Measurements from ENCODE around the gene CDX2. TPM values are rescaled to one million over a fixed set of nuclear protein-coding genes. Genes with fewer than 3 reads are reported as not detected.
"Not testable (repeated sequence)": the region's sequence is repeated elsewhere in the genome, so short reads cannot be mapped to it uniquely, and the experiment has no call there.

CDX2 gene
- total RNA-seq, 1 donor from 2014 or later, result 1.1 TPM

DNA sequence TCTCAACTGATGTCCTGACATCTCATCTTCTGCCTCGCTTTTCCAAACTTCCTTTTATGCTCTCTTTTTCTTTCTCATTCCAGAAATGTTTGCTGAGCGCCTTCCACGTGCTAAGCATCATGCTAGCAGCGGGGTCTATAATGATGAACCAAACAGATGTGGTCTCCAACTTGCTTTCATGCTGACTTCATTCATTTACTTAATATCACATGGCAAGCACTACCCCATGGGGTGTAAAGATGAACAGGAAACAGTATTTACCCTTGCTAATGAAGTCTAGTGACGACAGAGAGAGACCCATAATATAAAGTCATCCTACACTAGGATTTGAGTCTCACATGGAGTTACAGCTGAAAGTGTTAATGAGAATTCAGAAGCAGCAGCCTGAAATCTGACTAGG, 40.9 kb upstream of the CDX2 start:
- no peaks in the 10 kb centered on the region for H3K36me3 Mint-ChIP-seq (ENCODE audit: unreplicated experiment)
- TF ChIP-seq, protein P1, sequence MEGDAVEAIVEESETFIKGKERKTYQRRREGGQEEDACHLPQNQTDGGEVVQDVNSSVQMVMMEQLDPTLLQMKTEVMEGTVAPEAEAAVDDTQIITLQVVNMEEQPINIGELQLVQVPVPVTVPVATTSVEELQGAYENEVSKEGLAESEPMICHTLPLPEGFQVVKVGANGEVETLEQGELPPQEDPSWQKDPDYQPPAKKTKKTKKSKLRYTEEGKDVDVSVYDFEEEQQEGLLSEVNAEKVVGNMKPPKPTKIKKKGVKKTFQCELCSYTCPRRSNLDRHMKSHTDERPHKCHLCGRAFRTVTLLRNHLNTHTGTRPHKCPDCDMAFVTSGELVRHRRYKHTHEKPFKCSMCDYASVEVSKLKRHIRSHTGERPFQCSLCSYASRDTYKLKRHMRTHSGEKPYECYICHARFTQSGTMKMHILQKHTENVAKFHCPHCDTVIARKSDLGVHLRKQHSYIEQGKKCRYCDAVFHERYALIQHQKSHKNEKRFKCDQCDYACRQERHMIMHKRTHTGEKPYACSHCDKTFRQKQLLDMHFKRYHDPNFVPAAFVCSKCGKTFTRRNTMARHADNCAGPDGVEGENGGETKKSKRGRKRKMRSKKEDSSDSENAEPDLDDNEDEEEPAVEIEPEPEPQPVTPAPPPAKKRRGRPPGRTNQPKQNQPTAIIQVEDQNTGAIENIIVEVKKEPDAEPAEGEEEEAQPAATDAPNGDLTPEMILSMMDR (IDR thresholded peaks at IDR 0.05; ENCODE audit: partially characterized antibody, unreplicated experiment), result no peak
- H3K9me3 Mint-ChIP-seq (ENCODE audit: unreplicated experiment), result no peaks in the 10 kb centered on the region
- no peak overlapping the region for H3K27ac Mint-ChIP-seq (ENCODE audit: unreplicated experiment)
- H3K4me3 Mint-ChIP-seq (ENCODE audit: unreplicated experiment), result no peak overlapping the region
- no peaks in the 10 kb centered on the region for H3K4me1 Mint-ChIP-seq (ENCODE audit: low read depth, unreplicated experiment)
- DNase-seq, result no peak
- no peaks in the 10 kb centered on the region for H3K27me3 Mint-ChIP-seq (ENCODE audit: unreplicated experiment)

DNA sequence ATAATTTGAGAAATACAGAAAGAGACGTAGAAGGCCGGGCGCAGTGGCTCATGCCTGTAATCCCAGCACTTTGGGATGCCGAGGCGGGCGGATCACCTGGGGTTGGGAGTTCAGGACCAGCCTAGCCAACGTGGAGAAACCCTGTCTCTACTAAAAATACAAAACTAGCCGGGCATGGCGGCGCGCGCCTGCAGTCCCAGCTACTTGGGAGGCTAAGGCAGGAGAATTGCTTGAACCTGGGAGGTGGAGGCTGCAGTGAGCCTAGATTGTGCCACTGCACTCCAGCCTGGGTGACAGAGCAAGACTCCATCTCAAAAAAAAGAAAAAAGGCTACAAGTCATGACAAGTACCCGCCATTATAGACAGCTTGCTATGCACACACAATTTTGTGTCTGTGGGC, 35.9 kb upstream of the CDX2 start:
- DNase-seq; H3K4me1 Mint-ChIP-seq (ENCODE audit: low read depth, unreplicated experiment); H3K36me3 Mint-ChIP-seq (ENCODE audit: unreplicated experiment); H3K27ac Mint-ChIP-seq (ENCODE audit: unreplicated experiment); H3K9me3 Mint-ChIP-seq (ENCODE audit: unreplicated experiment); H3K4me3 Mint-ChIP-seq (ENCODE audit: unreplicated experiment); H3K27me3 Mint-ChIP-seq (ENCODE audit: unreplicated experiment): not testable (repeated sequence)

DNA sequence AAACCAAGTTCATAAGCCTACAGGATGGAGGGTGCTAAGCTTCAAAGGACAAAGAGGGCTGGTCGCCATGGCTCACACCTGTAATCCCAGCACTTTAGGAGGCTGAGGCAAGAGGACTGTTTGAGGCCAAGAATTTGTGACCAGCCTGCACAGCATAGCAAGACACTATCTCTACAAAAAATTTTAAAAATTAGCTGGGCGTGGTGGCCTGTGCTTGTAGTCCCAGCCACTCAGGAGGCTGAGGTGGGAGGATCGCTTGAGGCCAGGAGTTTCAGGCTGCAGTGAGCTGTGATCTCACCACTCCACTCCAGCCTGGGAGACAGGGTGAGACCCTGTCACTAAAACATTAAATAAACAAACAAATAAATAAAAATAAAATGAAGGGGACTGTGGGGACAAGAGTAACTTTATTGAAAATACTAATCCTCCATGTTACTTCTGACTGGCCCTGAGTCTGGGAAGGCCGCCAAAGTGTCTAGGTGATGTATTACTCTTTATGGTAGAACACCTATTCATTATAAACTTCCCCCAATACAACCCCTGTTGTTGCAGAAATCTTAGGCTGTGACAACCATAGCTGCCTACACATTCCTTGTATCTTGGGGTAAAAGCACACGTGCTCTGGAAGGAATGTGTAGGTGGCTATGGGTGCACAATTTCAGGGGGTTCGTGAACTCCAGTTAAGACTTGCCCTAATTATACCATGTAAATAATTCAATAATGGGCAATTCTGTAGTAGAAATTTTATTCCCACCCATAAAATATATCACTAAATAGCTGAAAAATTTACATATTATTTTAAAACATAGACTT, 34.0 kb upstream of the CDX2 start:
- Mint-ChIP-seq H3K27ac (ENCODE audit: unreplicated experiment) (no peak overlapping the region), H3K9me3 (ENCODE audit: unreplicated experiment) (peaks cover 2% of the 10 kb centered on the region), H3K36me3 (ENCODE audit: unreplicated experiment) (no peaks in the 10 kb centered on the region), H3K27me3 (ENCODE audit: unreplicated experiment) (no peaks in the 10 kb centered on the region), H3K4me1 (ENCODE audit: low read depth, unreplicated experiment) (peaks cover 4% of the 10 kb centered on the region), H3K4me3 (ENCODE audit: unreplicated experiment) (no peak overlapping the region)
- no peak for DNase-seq
- TF ChIP-seq, protein P1 (IDR thresholded peaks at IDR 0.05; ENCODE audit: partially characterized antibody, unreplicated experiment), result no peak

DNA sequence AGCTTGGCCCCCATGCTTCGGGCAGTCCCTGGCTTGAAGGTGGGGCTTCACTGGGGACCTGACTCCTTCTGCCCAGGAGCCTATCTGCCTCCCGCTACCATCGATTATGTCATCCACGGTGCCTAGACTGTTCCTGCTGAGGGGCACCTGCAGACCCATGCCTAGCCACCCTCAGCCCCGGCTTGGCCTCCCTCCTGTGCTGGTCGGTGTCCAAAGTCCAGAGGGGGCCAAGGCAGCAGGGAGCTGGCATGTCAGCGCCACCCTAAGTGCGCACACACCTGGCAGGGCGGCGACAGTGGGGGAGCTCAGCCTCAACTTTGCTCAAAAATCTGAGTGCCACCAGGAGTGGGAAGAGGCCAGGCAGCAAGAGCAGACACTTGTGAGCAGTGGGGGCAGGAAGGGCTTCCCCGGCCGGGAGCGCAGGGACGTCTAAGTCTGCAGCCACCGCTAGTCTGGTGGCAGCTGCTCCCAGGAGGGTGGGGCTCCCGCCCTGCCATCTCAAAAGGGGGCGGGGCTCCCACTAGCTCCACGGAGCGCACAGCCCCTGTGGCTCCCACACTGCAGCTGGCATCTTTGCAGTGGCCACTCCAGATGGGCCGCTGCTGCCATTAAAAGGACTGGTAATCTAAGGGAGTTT, 32.8 kb upstream of the CDX2 start:
- no peak overlapping the region for H3K4me3 Mint-ChIP-seq (ENCODE audit: unreplicated experiment)
- peaks cover 4% of the 10 kb centered on the region for H3K4me1 Mint-ChIP-seq (ENCODE audit: low read depth, unreplicated experiment)
- peaks cover 2% of the 10 kb centered on the region for H3K27me3 Mint-ChIP-seq (ENCODE audit: unreplicated experiment)
- H3K9me3 Mint-ChIP-seq (ENCODE audit: unreplicated experiment), result peaks cover 2% of the 10 kb centered on the region
- TF ChIP-seq, protein P1 (IDR thresholded peaks at IDR 0.05; ENCODE audit: partially characterized antibody, unreplicated experiment), result no peak
- H3K27ac Mint-ChIP-seq (ENCODE audit: unreplicated experiment), result no peak overlapping the region
- no peaks in the 10 kb centered on the region for H3K36me3 Mint-ChIP-seq (ENCODE audit: unreplicated experiment)
- DNase-seq, result no peak

DNA sequence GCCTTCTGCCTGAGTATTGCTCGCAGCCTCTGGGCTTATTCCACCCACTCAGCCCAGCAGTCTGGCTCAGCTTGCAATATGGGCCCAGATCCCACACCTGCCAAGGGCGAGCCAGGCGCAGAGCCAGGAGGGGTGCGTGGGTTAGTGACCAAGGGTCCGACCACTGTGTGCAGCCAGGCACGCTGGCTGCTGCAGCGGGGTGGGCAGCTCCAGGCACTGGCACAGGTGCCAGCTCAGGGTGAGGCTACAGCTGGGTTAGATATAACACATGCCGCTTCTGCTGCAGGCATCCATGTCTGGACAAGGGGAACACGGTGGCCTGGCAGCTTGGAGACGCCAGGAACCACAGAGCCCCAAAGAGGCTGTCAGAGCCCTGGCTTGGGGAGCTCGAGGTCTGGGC, 31.9 kb upstream of the CDX2 start:
- H3K4me1 Mint-ChIP-seq (ENCODE audit: low read depth, unreplicated experiment), result peaks cover 4% of the 10 kb centered on the region
- H3K27ac Mint-ChIP-seq (ENCODE audit: unreplicated experiment), result no peak overlapping the region
- peaks cover 2% of the 10 kb centered on the region for H3K9me3 Mint-ChIP-seq (ENCODE audit: unreplicated experiment)
- H3K4me3 Mint-ChIP-seq (ENCODE audit: unreplicated experiment), result no peak overlapping the region
- TF ChIP-seq, protein P1 (IDR thresholded peaks at IDR 0.05; ENCODE audit: partially characterized antibody, unreplicated experiment), result no peak
- H3K36me3 Mint-ChIP-seq (ENCODE audit: unreplicated experiment), result no peaks in the 10 kb centered on the region
- DNase-seq, result no peak
- peaks cover 2% of the 10 kb centered on the region for H3K27me3 Mint-ChIP-seq (ENCODE audit: unreplicated experiment)

Measured in glutamatergic neuron (in vitro differentiated cells).